Measurements from ENCODE around the gene DNAH17. TPM values are rescaled to one million over a fixed set of nuclear protein-coding genes. Genes with fewer than 3 reads are reported as not detected.
"Not testable (repeated sequence)": the region's sequence is repeated elsewhere in the genome, so short reads cannot be mapped to it uniquely, and the experiment has no call there.

Gene DNAH17
- total RNA-seq, 1 donor from 2014 or later: not detected

- H3K4me3 ChIP-seq (ENCODE audit: low read depth, low read length): no peak overlapping the region
- no peak for TF ChIP-seq CTCF (conservative IDR thresholded peaks at IDR 0.05; ENCODE audit: low read depth, low read length)
- DNase-seq (ENCODE audit: low read depth): no peak
Measured at GRCh38 chr17:78512976-78513375, 64.2 kb downstream of the DNAH17 start.

GRCh38 chr17:78510141-78511075 is 66.8 kb downstream of the DNAH17 start:
- DNase-seq (ENCODE audit: low read depth): no peak
- no peak for TF ChIP-seq CTCF (conservative IDR thresholded peaks at IDR 0.05; ENCODE audit: low read depth, low read length)
- H3K4me3 ChIP-seq (ENCODE audit: low read depth, low read length): no peak overlapping the region

GRCh38 chr17:78507526-78507925 is 69.7 kb downstream of the DNAH17 start:
- no peak overlapping the region for H3K4me3 ChIP-seq (ENCODE audit: low read depth, low read length)
- no peak for TF ChIP-seq CTCF (conservative IDR thresholded peaks at IDR 0.05; ENCODE audit: low read depth, low read length)
- no peak for DNase-seq (ENCODE audit: low read depth)

- no peak overlapping the region for H3K4me3 ChIP-seq (ENCODE audit: low read depth, low read length)
- no peak for TF ChIP-seq CTCF (conservative IDR thresholded peaks at IDR 0.05; ENCODE audit: low read depth, low read length)
- DNase-seq (ENCODE audit: low read depth): no peak
Measured at GRCh38 chr17:78506454-78507309, 70.5 kb downstream of the DNAH17 start.

GRCh38 chr17:78504156-78504925 is 72.9 kb downstream of the DNAH17 start:
- TF ChIP-seq CTCF (conservative IDR thresholded peaks at IDR 0.05; ENCODE audit: low read depth, low read length): no peak
- H3K4me3 ChIP-seq (ENCODE audit: low read depth, low read length): no peak overlapping the region
- DNase-seq (ENCODE audit: low read depth): no peak

GRCh38 chr17:78503388-78503787 is 73.8 kb downstream of the DNAH17 start:
- not testable (repeated sequence) for DNase-seq (ENCODE audit: low read depth); H3K4me3 ChIP-seq (ENCODE audit: low read depth, low read length)
